Esophagus squamous epithelium (tissue), 5 donors: ENCODE results near the gene MBNL3. TPM values are rescaled to one million over a fixed set of nuclear protein-coding genes. Genes with fewer than 3 reads are reported as not detected.

Source experiments
- DNase-seq: peaks from one replicate; lab custom pipeline; 2025; lab: John Stamatoyannopoulos, UW
- H3K27ac ChIP-seq, 4 donors: fragments of 200-600 bp; sonication (generic); one replicate each; pipeline ENCODE4 v1.5.1; 2016 to 2019; ENCODE audit warnings: mild to moderate bottlenecking in 1 of 4
- H3K27me3 ChIP-seq, 4 donors: fragments of 200-600 bp; sonication (generic); 1 replicate in 3 of 4; 2 replicates in 1 of 4; pipeline versions ENCODE4 v1.5.1 to v1.6.0; 2017 to 2021; ENCODE audit warnings: antibody characterized with exemption in 1 of 4
- H3K36me3 ChIP-seq, 3 donors: fragments of 200-600 bp; sonication (generic); one replicate each; pipeline ENCODE4 v1.5.1; 2016 to 2019
- H3K4me1 ChIP-seq, 3 donors: fragments of 200-600 bp; sonication (generic); one replicate each; pipeline ENCODE4 v1.5.1; 2017 to 2019
- H3K4me3 ChIP-seq, 4 donors: fragments of 200-600 bp; sonication (generic); 1 replicate in 3 of 4; 2 replicates in 1 of 4; pipeline ENCODE4 v1.5.1; 2016 to 2019; ENCODE audit warnings: mild to moderate bottlenecking in 2 of 4, moderate library complexity in 1 of 4
- H3K9me3 ChIP-seq, 3 donors: fragments of 200-600 bp; sonication (generic); one replicate each; pipeline ENCODE4 v1.5.1; 2016 to 2019
- CTCF ChIP-seq, 6 experiments: fragments of 450-650 bp in 4 of 6; fragments of 200-600 bp in 2 of 6; sonication (generic) in 2 of 6; IDR thresholded peaks; one replicate each; pipeline ENCODE4 v1.5.1; 2016 to 2019; ENCODE audit warnings: antibody characterized with exemption in 6 of 6, mild to moderate bottlenecking in 4 of 6, moderate library complexity in 4 of 6
- POLR2A ChIP-seq, 4 donors: fragments of 450-650 bp; IDR thresholded peaks; one replicate each; pipeline ENCODE4 v1.6.1; 2017; ENCODE audit warnings: antibody characterized with exemption in 4 of 4, mild to moderate bottlenecking in 4 of 4, moderate library complexity in 3 of 4
- WGBS, 2 donors: methylation state at CpG; one replicate each; pipeline ENCODE4 v1.1.5; 2018; 5-methylcytosine and 5-hydroxymethylcytosine counted together
- intact Hi-C: fragments of 100-400 bp; cut with DNase I; formaldehyde crosslinking; loops from one replicate; pipeline ENCODE4 v1.15.0; 2022
- total RNA-seq, 4 donors: library from RNA; depleted of rRNA; stranded (reverse); fragments of >200 nt; gene quantifications; one replicate each; pipeline ENCODE4 v1.1.0, GENCODE V29; 2016
- donor health status: DM: yes; HTN: yes; CAD: no.

Gene MBNL3
- total RNA-seq, 4 donors from 2014 or later = 18.2 to 24.1 (median 22.1) TPM

GRCh38 chrX:132413459-132413858, 75.4 kb downstream of the MBNL3 start:
- Histone ChIP-seq H3K27ac (no peak overlapping the region), H3K36me3 (no peaks in the 10 kb centered on the region), H3K4me3 (no peak overlapping the region), H3K4me1 (peaks cover 0 to 10% (median 0%) of the 10 kb centered on the region in 3 donors), H3K27me3 (no peaks in the 10 kb centered on the region), H3K9me3 (no peaks in the 10 kb centered on the region)
- 43 to 96% methylated on average over 2 to 7 of the region's 7 CpGs for WGBS, 2 donors
- intact Hi-C loops = no loop called here
- TF ChIP-seq POLR2A (IDR thresholded peaks at IDR 0.05) (no peak), CTCF (IDR thresholded peaks at IDR 0.05) (no peak)
- no peak for DNase-seq

GRCh38 chrX:132412208-132412607, 76.6 kb downstream of the MBNL3 start:
- TF ChIP-seq POLR2A (IDR thresholded peaks at IDR 0.05) = no peak
- no peak for TF ChIP-seq CTCF (IDR thresholded peaks at IDR 0.05)
- DNase-seq = no peak
- WGBS, 2 donors = 81 to 93% methylated on average over 4 to 6 of the region's 7 CpGs

GRCh38 chrX:132411310-132411977, 77.4 kb downstream of the MBNL3 start:
- 75 to 81% methylated on average over 8 of the region's 8 CpGs for whole genome bisulfite sequencing, 2 donors
- no peak overlapping the region for H3K4me3 ChIP-seq
- no peak for DNase-seq
- intact Hi-C loops = no loop called here
- no peaks in the 10 kb centered on the region for H3K9me3 ChIP-seq
- no peak for TF ChIP-seq POLR2A (IDR thresholded peaks at IDR 0.05)
- no peak for TF ChIP-seq CTCF (IDR thresholded peaks at IDR 0.05)
- no peaks in the 10 kb centered on the region for H3K27me3 ChIP-seq
- H3K4me1 ChIP-seq = peaks cover 0 to 10% (median 0%) of the 10 kb centered on the region in 3 donors
- no peak overlapping the region for H3K27ac ChIP-seq
- no peaks in the 10 kb centered on the region for H3K36me3 ChIP-seq

More at GRCh38 chrX:132412208-132412607, 76.6 kb downstream of the MBNL3 start:
- Histone ChIP-seq H3K9me3 (no peaks in the 10 kb centered on the region), H3K4me1 (peaks cover 0 to 10% (median 0%) of the 10 kb centered on the region in 3 donors), H3K27ac (no peak overlapping the region), H3K36me3 (no peaks in the 10 kb centered on the region), H3K27me3 (no peaks in the 10 kb centered on the region), H3K4me3 (no peak overlapping the region)
- intact Hi-C loops = no loop called here

GRCh38 chrX:132409780-132410556, 78.9 kb downstream of the MBNL3 start:
- H3K27me3 ChIP-seq = no peaks in the 10 kb centered on the region
- no peak overlapping the region for H3K4me3 ChIP-seq
- no peaks in the 10 kb centered on the region for H3K36me3 ChIP-seq
- no peak for DNase-seq
- no peak for TF ChIP-seq CTCF (IDR thresholded peaks at IDR 0.05)
- TF ChIP-seq POLR2A (IDR thresholded peaks at IDR 0.05) = no peak
- intact Hi-C loops = no loop called here
- no peak overlapping the region for H3K27ac ChIP-seq
- WGBS, 2 donors = 54 to 64% methylated on average over 5 of the region's 5 CpGs
- peaks cover 0 to 10% (median 0%) of the 10 kb centered on the region in 3 donors for H3K4me1 ChIP-seq
- H3K9me3 ChIP-seq = no peaks in the 10 kb centered on the region

GRCh38 chrX:132407691-132408090, 81.1 kb downstream of the MBNL3 start:
- Histone ChIP-seq H3K9me3 (no peaks in the 10 kb centered on the region), H3K36me3 (no peaks in the 10 kb centered on the region), H3K4me1 (peaks cover 0 to 10% (median 0%) of the 10 kb centered on the region in 3 donors), H3K27me3 (no peaks in the 10 kb centered on the region), H3K4me3 (no peak overlapping the region), H3K27ac (no peak overlapping the region)
- DNase-seq = no peak
- TF ChIP-seq POLR2A (IDR thresholded peaks at IDR 0.05) (no peak), CTCF (IDR thresholded peaks at IDR 0.05) (no peak)
- intact Hi-C loops = no loop called here
- WGBS, 2 donors = 50 to 53% methylated on average over 1 of the region's 1 CpG
